ENCODE results near the gene TH.

The TH gene

GRCh38 chr11:2137202-2138067 lies 34.2 kb downstream of the TH start:
- no peak overlapping the region for H3K4me3 Mint-ChIP-seq
- no peak overlapping the region for H3K27ac Mint-ChIP-seq
- H3K4me1 Mint-ChIP-seq (ENCODE audit: low read depth), result peaks cover 5% of the 10 kb centered on the region
- H3K9me3 Mint-ChIP-seq, result no peaks in the 10 kb centered on the region
- intact Hi-C loops (cut with micrococcal nuclease), result no loop called here
- no peaks in the 10 kb centered on the region for H3K36me3 Mint-ChIP-seq (ENCODE audit: low read depth)
- H3K27me3 Mint-ChIP-seq, result peaks cover 83% of the 10 kb centered on the region

GRCh38 chr11:2136952-2137201 lies 34.7 kb downstream of the TH start:
- Mint-ChIP-seq H3K36me3 (ENCODE audit: low read depth) (no peaks in the 10 kb centered on the region), H3K27ac (no peak overlapping the region), H3K4me1 (ENCODE audit: low read depth) (peaks cover 5% of the 10 kb centered on the region), H3K4me3 (no peak overlapping the region), H3K9me3 (no peaks in the 10 kb centered on the region), H3K27me3 (peaks cover 83% of the 10 kb centered on the region)
- intact Hi-C loops (cut with micrococcal nuclease), result no loop called here

- intact Hi-C loops (cut with micrococcal nuclease), result no loop called here
- Mint-ChIP-seq H3K36me3 (ENCODE audit: low read depth) (no peaks in the 10 kb centered on the region), H3K4me1 (ENCODE audit: low read depth) (peaks cover 5% of the 10 kb centered on the region), H3K27me3 (peaks cover 85% of the 10 kb centered on the region), H3K27ac (no peak overlapping the region), H3K4me3 (no peak overlapping the region), H3K9me3 (no peaks in the 10 kb centered on the region)
Observed at GRCh38 chr11:2136209-2136951, 35.2 kb downstream of the TH start.

- no peak overlapping the region for H3K27ac Mint-ChIP-seq
- no peaks in the 10 kb centered on the region for H3K36me3 Mint-ChIP-seq (ENCODE audit: low read depth)
- H3K27me3 Mint-ChIP-seq, result peaks cover 84% of the 10 kb centered on the region
- intact Hi-C loops (cut with micrococcal nuclease), result no loop called here
- no peak overlapping the region for H3K4me3 Mint-ChIP-seq
- H3K9me3 Mint-ChIP-seq, result no peaks in the 10 kb centered on the region
- H3K4me1 Mint-ChIP-seq (ENCODE audit: low read depth), result peaks cover 5% of the 10 kb centered on the region
Observed at GRCh38 chr11:2135648-2136201, 35.9 kb downstream of the TH start.

- Mint-ChIP-seq H3K27ac (no peak overlapping the region), H3K36me3 (ENCODE audit: low read depth) (no peaks in the 10 kb centered on the region), H3K27me3 (peaks cover 78% of the 10 kb centered on the region), H3K4me3 (no peak overlapping the region), H3K9me3 (no peaks in the 10 kb centered on the region), H3K4me1 (ENCODE audit: low read depth) (peaks cover 5% of the 10 kb centered on the region)
- intact Hi-C loops (cut with micrococcal nuclease), result no loop called here
Observed at GRCh38 chr11:2135018-2135569, 36.5 kb downstream of the TH start.

GRCh38 chr11:2134022-2135010 lies 37.3 kb downstream of the TH start:
- H3K36me3 Mint-ChIP-seq (ENCODE audit: low read depth), result no peaks in the 10 kb centered on the region
- H3K9me3 Mint-ChIP-seq, result no peaks in the 10 kb centered on the region
- H3K27me3 Mint-ChIP-seq, result peaks cover 77% of the 10 kb centered on the region
- H3K4me1 Mint-ChIP-seq (ENCODE audit: low read depth), result peaks cover 5% of the 10 kb centered on the region
- H3K4me3 Mint-ChIP-seq, result no peak overlapping the region
- intact Hi-C loops (cut with micrococcal nuclease), result no loop called here
- H3K27ac Mint-ChIP-seq, result no peak overlapping the region

GRCh38 chr11:2133241-2134021 lies 38.2 kb downstream of the TH start:
- Mint-ChIP-seq H3K36me3 (ENCODE audit: low read depth) (no peaks in the 10 kb centered on the region), H3K4me3 (no peak overlapping the region), H3K9me3 (no peaks in the 10 kb centered on the region), H3K27me3 (peaks cover 78% of the 10 kb centered on the region), H3K27ac (no peak overlapping the region), H3K4me1 (ENCODE audit: low read depth) (peaks cover 5% of the 10 kb centered on the region)
- intact Hi-C loops (cut with micrococcal nuclease), result no loop called here

- H3K27ac Mint-ChIP-seq, result no peak overlapping the region
Observed at GRCh38 chr11:2132874-2133240, 38.8 kb downstream of the TH start.

GRCh38 chr11:2132246-2132645 lies 39.4 kb downstream of the TH start:
- H3K27ac Mint-ChIP-seq, result no peak overlapping the region
- H3K9me3 Mint-ChIP-seq, result no peaks in the 10 kb centered on the region
- H3K4me3 Mint-ChIP-seq, result no peak overlapping the region
- H3K27me3 Mint-ChIP-seq, result peaks cover 71% of the 10 kb centered on the region
- intact Hi-C loops (cut with micrococcal nuclease), result no loop called here
- H3K36me3 Mint-ChIP-seq (ENCODE audit: low read depth), result no peaks in the 10 kb centered on the region
- H3K4me1 Mint-ChIP-seq (ENCODE audit: low read depth), result peaks cover under 1% of the 10 kb centered on the region

More at GRCh38 chr11:2132874-2133240, 38.8 kb downstream of the TH start:
- intact Hi-C loops (cut with micrococcal nuclease), result no loop called here
- H3K36me3 Mint-ChIP-seq (ENCODE audit: low read depth), result no peaks in the 10 kb centered on the region
- peaks cover 74% of the 10 kb centered on the region for H3K27me3 Mint-ChIP-seq
- peaks cover 5% of the 10 kb centered on the region for H3K4me1 Mint-ChIP-seq (ENCODE audit: low read depth)
- no peaks in the 10 kb centered on the region for H3K9me3 Mint-ChIP-seq
- H3K4me3 Mint-ChIP-seq, result no peak overlapping the region

- Mint-ChIP-seq H3K27me3 (peaks cover 64% of the 10 kb centered on the region), H3K4me3 (no peak overlapping the region), H3K36me3 (ENCODE audit: low read depth) (no peaks in the 10 kb centered on the region), H3K27ac (no peak overlapping the region), H3K9me3 (no peaks in the 10 kb centered on the region), H3K4me1 (ENCODE audit: low read depth) (no peaks in the 10 kb centered on the region)
- intact Hi-C loops (cut with micrococcal nuclease), result no loop called here
Observed at GRCh38 chr11:2131371-2132236, 40.0 kb downstream of the TH start.

GRCh38 chr11:2130881-2131352 lies 40.7 kb downstream of the TH start:
- H3K4me1 Mint-ChIP-seq (ENCODE audit: low read depth), result no peaks in the 10 kb centered on the region
- intact Hi-C loops (cut with micrococcal nuclease), result no loop called here
- H3K9me3 Mint-ChIP-seq, result no peaks in the 10 kb centered on the region
- no peak overlapping the region for H3K4me3 Mint-ChIP-seq
- no peaks in the 10 kb centered on the region for H3K36me3 Mint-ChIP-seq (ENCODE audit: low read depth)
- no peak overlapping the region for H3K27ac Mint-ChIP-seq
- H3K27me3 Mint-ChIP-seq, result peaks cover 58% of the 10 kb centered on the region

- Mint-ChIP-seq H3K27me3 (peaks cover 48% of the 10 kb centered on the region), H3K4me3 (no peak overlapping the region), H3K27ac (no peak overlapping the region), H3K9me3 (no peaks in the 10 kb centered on the region), H3K4me1 (ENCODE audit: low read depth) (no peaks in the 10 kb centered on the region), H3K36me3 (ENCODE audit: low read depth) (no peaks in the 10 kb centered on the region)
- intact Hi-C loops (cut with micrococcal nuclease), result no loop called here
Observed at GRCh38 chr11:2129699-2130366, 41.8 kb downstream of the TH start.

Measured in dendritic cell treated with granulocyte-macrophage colony-stimulating factor and Interleukin-4, amounts not matched to agents 40 ng/mL and 50 ng/mL, for 4 days (primary cell).